K562 (cell line): ENCODE results near the gene PGM5. TPM values are rescaled to one million over a fixed set of nuclear protein-coding genes. Genes with fewer than 3 reads are reported as not detected.

ENCODE experiments used
- ATAC-seq: fragments of 200-7000 bp; cut with Tn5 transposase; 3 replicates; pipeline ENCODE4 v1.9.1; 2020; ENCODE audit warnings: moderate library complexity
- BruUV-seq: library from RNA; stranded (reverse); fragments of 400-500 nt; replicated peaks from 2 replicates; lab custom pipeline; 2021; lab: Mats Ljungman, UMichigan
- CTCF ChIA-PET: fragments of 300-600 bp; formaldehyde crosslinking; extraction: SDS; loops from one replicate; lab custom pipeline; 2021; ENCODE audit warnings: low intra/inter-chr PET ratio; lab: Yijun Ruan, JAX
- POLR2A ChIA-PET: fragments of 300-600, 350-650 bp; sonication (Branson Sonifier 250); formaldehyde crosslinking; extraction: SDS; loops from one replicate; lab custom pipeline; 2021; ENCODE audit warnings: antibody characterized with exemption, inconsistent platforms; lab: Yijun Ruan, JAX
- DNase-seq, 4 experiments: peaks; one replicate each; pipeline versions ENCODE4 v3.0.0 to v3.0.0-alpha.2; 2011 to 2018; ENCODE audit warnings: low spot score in 3 of 4, mixed read lengths in 3 of 4; ENCODE audit errors: extremely low read depth in 1 of 4
- FAIRE-seq: peaks from 2 replicates; lab custom pipeline; 2011; peaks lifted over from hg19 to GRCh38; lab: Jason Lieb, UNC
- H2AFZ ChIP-seq: 2 replicates; pipeline ENCODE4 v1.6.0; 2011; ENCODE audit warnings: low read depth, low read length, control low read depth, inconsistent platforms
- H3K27ac ChIP-seq: fragments of 200-600 bp; 3 replicates; pipeline ENCODE4 v1.8.0; 2011; ENCODE audit warnings: low read depth, mild to moderate bottlenecking, control low read depth, inconsistent platforms, low read length, moderate library complexity, mixed read lengths; ENCODE audit errors: extremely low read depth
- H3K27me3 ChIP-seq, 2 experiments: fragments of 300-600 bp in 1 of 2; 2 replicates in 1 of 2; 3 replicates in 1 of 2; pipeline versions ENCODE4 v1.6.0 to v1.8.0; 2011; ENCODE audit warnings: inconsistent platforms in 2 of 2, low read length in 2 of 2, mild to moderate bottlenecking in 1 of 2, mixed read lengths in 1 of 2, moderate library complexity in 1 of 2; ENCODE audit not compliant: control insufficient read depth in 2 of 2, insufficient read depth in 2 of 2
- H3K36me3 ChIP-seq: fragments of 300-600 bp; 3 replicates; pipeline ENCODE4 v1.8.0; 2011; ENCODE audit warnings: mild to moderate bottlenecking, low read length, inconsistent platforms; ENCODE audit not compliant: control insufficient read depth, insufficient read depth
- H3K4me1 ChIP-seq, 2 experiments: fragments of 200-600 bp in 1 of 2; replicated peaks in 1 of 2; 2 replicates in 1 of 2; 3 replicates in 1 of 2; pipeline versions ENCODE4 v1.5.1 to v1.8.0; 2011; ENCODE audit warnings: inconsistent platforms in 2 of 2, low read length in 2 of 2, mild to moderate bottlenecking in 1 of 2, mixed read lengths in 1 of 2, moderate library complexity in 1 of 2; ENCODE audit not compliant: control insufficient read depth in 2 of 2, insufficient read depth in 2 of 2
- H3K4me2 ChIP-seq: 2 replicates; pipeline ENCODE4 v1.6.1; 2011; ENCODE audit warnings: low read length, control low read depth, inconsistent platforms, mixed read lengths; ENCODE audit not compliant: insufficient read depth
- H3K4me3 ChIP-seq: fragments of 200-600 bp; sonication (generic), shearing (Covaris generic); 2 replicates; pipeline ENCODE4 v1.5.1; 2016; ENCODE audit warnings: control low read depth, inconsistent platforms
- H3K79me2 ChIP-seq: fragments of 200-600 bp; 3 replicates; pipeline ENCODE4 v1.8.0; 2011; ENCODE audit warnings: low read length, inconsistent platforms; ENCODE audit not compliant: control insufficient read depth, insufficient read depth
- H3K9ac ChIP-seq, 2 experiments: 2 replicates each; pipeline versions ENCODE4 v1.6.0 to v1.6.1; 2011; ENCODE audit warnings: low read depth in 2 of 2, low read length in 2 of 2, control low read depth in 1 of 2, inconsistent platforms in 1 of 2, mild to moderate bottlenecking in 1 of 2, mixed read lengths in 1 of 2; ENCODE audit not compliant: insufficient read depth in 1 of 2
- H3K9me1 ChIP-seq: one replicate; pipeline ENCODE4 v1.6.0; 2011; ENCODE audit warnings: inconsistent platforms, mild to moderate bottlenecking, low read length, moderate library complexity; ENCODE audit not compliant: control insufficient read depth, insufficient read depth
- H3K9me3 ChIP-seq: replicated peaks from 2 replicates; pipeline ENCODE4 v1.5.1; 2011; ENCODE audit warnings: low read depth, low read length, inconsistent platforms; ENCODE audit not compliant: control insufficient read depth, insufficient read depth
- H4K20me1 ChIP-seq: replicated peaks from 2 replicates; pipeline ENCODE4 v1.6.1; 2011; ENCODE audit warnings: low read length, inconsistent platforms, mixed read lengths; ENCODE audit not compliant: control insufficient read depth, insufficient read depth
- CUX1 ChIP-seq: fragments of 200-800 bp; sonication (Bioruptor generic); IDR thresholded peaks from 2 replicates; pipeline ENCODE4 v1.6.1; 2016; ENCODE audit warnings: missing genetic modification characterization, missing compliant biosample characterization
- ETV1 ChIP-seq: fragments of 450-650 bp; conservative IDR thresholded peaks from 2 replicates; pipeline ENCODE4 v1.6.1; 2016; ENCODE audit warnings: missing genetic modification characterization, control low read depth, low read depth, missing compliant biosample characterization
- RFX5 ChIP-seq: IDR thresholded peaks from 2 replicates; pipeline ENCODE4 v1.6.1; 2011; ENCODE audit warnings: low read depth, mild to moderate bottlenecking, improper control_type of control experiment, low read length
- STAG1 ChIP-seq: sonication (generic); formaldehyde crosslinking; IDR thresholded peaks from 2 replicates; pipeline ENCODE4 v1.5.0; 2020; ENCODE audit warnings: missing genetic modification reagents, borderline replicate concordance
- TFE3 ChIP-seq: fragments of 450-650 bp; formaldehyde crosslinking; IDR thresholded peaks from 2 replicates; pipeline ENCODE4 v1.4.0; 2020; ENCODE audit warnings: mild to moderate bottlenecking, mixed read lengths
- ZBTB49 ChIP-seq: sonication (generic); formaldehyde crosslinking; IDR thresholded peaks from 2 replicates; pipeline ENCODE4 v1.8.0; 2022; ENCODE audit warnings: missing genetic modification reagents, mild to moderate bottlenecking, borderline replicate concordance
- ZNF124 ChIP-seq: sonication (generic); formaldehyde crosslinking; IDR thresholded peaks from 2 replicates; pipeline ENCODE4 v1.8.1; 2022; ENCODE audit warnings: missing genetic modification reagents
- ZNF699 ChIP-seq: fragments of 250-450 bp; sonication (Bioruptor Pico); IDR thresholded peaks from 2 replicates; pipeline ENCODE4 v1.8.0; 2021; ENCODE audit warnings: mild to moderate bottlenecking, moderate library complexity; ENCODE audit not compliant: insufficient replicate concordance
- in situ Hi-C: fragments of 300-500 bp; cut with MboI; formaldehyde crosslinking; loops from 4 replicates; pipeline ENCODE4 v1.15.0; 2018; ENCODE audit warnings: inconsistent platforms, mixed read lengths
- intact Hi-C: fragments of 100-400 bp; cut with micrococcal nuclease; formaldehyde crosslinking; loops from 2 replicates; pipeline ENCODE4 v1.14.2; 2022
- polyA plus RNA-seq, 8 experiments: library from polyadenylated mRNA; depleted of rRNA in 4 of 8; stranded (reverse) in 5 of 8; unstranded in 3 of 8; fragments of >200 nt; fragmentation: Nextera tagmentation in 2 of 8; fragmentation: Illumina TruSeq in 1 of 8; extraction: Ambion mirVana in 2 of 8; extraction: Trizol in 1 of 8; gene quantifications; 2 replicates each; pipeline versions ENCODE4 v1.2.1 to v1.2.3, GENCODE V29; 2011 to 2014; ENCODE audit warnings: inconsistent platforms in 1 of 8, missing spikeins in 1 of 8
- total RNA-seq, 7 experiments: library from RNA; depleted of rRNA in 6 of 7; stranded (reverse); fragments of >200 nt in 6 of 7; fragmentation: Illumina TruSeq in 2 of 7; extraction: Trizol in 2 of 7; gene quantifications; 2 replicates each; pipeline versions ENCODE4 v1.2.1 to v1.2.3, GENCODE V29; 2011 to 2021; ENCODE audit warnings: low replicate concordance in 1 of 7

Gene PGM5
- total and polyA plus RNA-seq, 9 of the 15 experiments (the other 6 are each of a cell fraction or from before 2014, with no cell fraction given): 0.03 to 0.24 (median 0.15) TPM; not detected in 1

- TF ChIP-seq TFE3 (CRISPR knock-in tag) (no peak), ETV1 (no peak), ZNF124 (CRISPR knock-in tag) (no peak), RFX5 (no peak)
Observed at GRCh38 chr9:68462105-68462775, 105.8 kb downstream of the PGM5 start (continued).

- Histone ChIP-seq H3K27me3 (no peaks in the 10 kb centered on the region), H3K9ac (no peak overlapping the region), H3K79me2 (no peaks in the 10 kb centered on the region), H2AFZ (no peak overlapping the region), H3K27ac (no peak overlapping the region), H3K4me1 (no peaks in the 10 kb centered on the region), H3K4me3 (no peak overlapping the region), H3K36me3 (no peaks in the 10 kb centered on the region), H3K9me3 (no peaks in the 10 kb centered on the region), H3K4me2 (no peak overlapping the region), H3K9me1 (no peaks in the 10 kb centered on the region), H4K20me1 (no peaks in the 10 kb centered on the region)
- DNase-seq (no peak), ATAC-seq (no peak), FAIRE-seq (no peak)
- CTCF ChIA-PET: no interaction called here
- intact Hi-C loops: no loop called here
- BruUV-seq: no TSS peak
- POLR2A ChIA-PET: no interaction called here
- in situ Hi-C loops: no loop called here
- TF ChIP-seq STAG1 (CRISPR knock-in tag) (no peak), CUX1 (CRISPR knock-in tag) (no peak), ZBTB49 (no peak), ZNF699 (CRISPR knock-in tag) (no peak)
Observed at GRCh38 chr9:68470067-68470466, 113.7 kb downstream of the PGM5 start.
